GM23338 (cell line): Measurements from ENCODE around the gene PROZ. TPM values are rescaled to one million over a fixed set of nuclear protein-coding genes. Genes with fewer than 3 reads are reported as not detected.

Experiments used
- ATAC-seq: fragments of 200-7000 bp; cut with Tn5 transposase; 3 replicates; pipeline ENCODE4 v1.9.1; 2020
- DNase-seq: peaks from one replicate; pipeline ENCODE4 v3.0.0-alpha.2; 2015; ENCODE audit warnings: low spot score
- H2AFZ ChIP-seq: fragments of 200-600 bp; sonication (generic); 2 replicates; pipeline ENCODE4 v1.8.0; 2016; ENCODE audit warnings: antibody characterized with exemption, mild to moderate bottlenecking, moderate library complexity
- H3F3A ChIP-seq: fragments of 200-600 bp; sonication (generic); replicated peaks from 2 replicates; pipeline ENCODE4 v1.8.0; 2017; ENCODE audit warnings: antibody characterized with exemption, mixed run types, low read depth
- H3K27ac ChIP-seq: fragments of 200-600 bp; sonication (generic); 2 replicates; pipeline ENCODE4 v1.6.1; 2016; ENCODE audit warnings: low read depth
- H3K27me3 ChIP-seq: fragments of 200-600 bp; sonication (generic); 2 replicates; pipeline ENCODE4 v1.8.0; 2016; ENCODE audit warnings: mild to moderate bottlenecking, mixed run types, moderate library complexity; ENCODE audit not compliant: insufficient read depth
- H3K36me3 ChIP-seq: fragments of 200-600 bp; sonication (generic); 2 replicates; pipeline ENCODE4 v1.8.0; 2016; ENCODE audit warnings: mild to moderate bottlenecking; ENCODE audit not compliant: insufficient read depth
- H3K4me1 ChIP-seq: fragments of 200-600 bp; sonication (generic); 2 replicates; pipeline ENCODE4 v1.8.0; 2016; ENCODE audit warnings: mild to moderate bottlenecking, moderate library complexity; ENCODE audit not compliant: insufficient read depth
- H3K4me2 ChIP-seq: fragments of 200-600 bp; sonication (generic); 2 replicates; pipeline ENCODE4 v1.7.1; 2017; ENCODE audit warnings: mixed run types
- H3K4me3 ChIP-seq: fragments of 200-600 bp; sonication (generic); 2 replicates; pipeline ENCODE4 v1.6.1; 2016; ENCODE audit warnings: mixed run types
- H3K79me2 ChIP-seq: fragments of 200-600 bp; sonication (generic); replicated peaks from 2 replicates; pipeline ENCODE4 v1.8.0; 2017; ENCODE audit warnings: mild to moderate bottlenecking; ENCODE audit not compliant: insufficient read depth
- H3K9me2 ChIP-seq: fragments of 200-600 bp; sonication (generic); 2 replicates; pipeline ENCODE4 v1.8.0; 2017; ENCODE audit not compliant: insufficient read depth
- H4K20me1 ChIP-seq: fragments of 200-600 bp; sonication (generic); replicated peaks from 2 replicates; pipeline ENCODE4 v1.8.0; 2017; ENCODE audit warnings: mild to moderate bottlenecking; ENCODE audit not compliant: insufficient read depth
- H3K27ac Mint-ChIP-seq: 2 replicates; pipeline ENCODE4 v1.8.0; 2020; ENCODE audit warnings: inconsistent platforms, mild to moderate bottlenecking, moderate library complexity, mixed read lengths
- H3K27me3 Mint-ChIP-seq: 3 replicates; pipeline ENCODE4 v1.8.0; 2022; ENCODE audit warnings: low read depth, mild to moderate bottlenecking, moderate library complexity, mixed read lengths, inconsistent platforms; ENCODE audit not compliant: insufficient read depth, poor library complexity
- H3K36me3 Mint-ChIP-seq: 3 replicates; pipeline ENCODE4 v1.8.0; 2021; ENCODE audit warnings: low read depth, mild to moderate bottlenecking, inconsistent platforms, moderate library complexity, mixed read lengths
- H3K4me1 Mint-ChIP-seq: 3 replicates; pipeline ENCODE4 v1.8.0; 2020; ENCODE audit warnings: mild to moderate bottlenecking, inconsistent platforms, mixed read lengths
- H3K4me3 Mint-ChIP-seq: 3 replicates; pipeline ENCODE4 v1.8.0; 2021; ENCODE audit warnings: moderate library complexity, mild to moderate bottlenecking, inconsistent platforms, mixed read lengths
- H3K9me3 Mint-ChIP-seq: 3 replicates; pipeline ENCODE4 v1.8.0; 2020; ENCODE audit warnings: moderate library complexity, mild to moderate bottlenecking, inconsistent platforms, mixed read lengths
- CREB1 ChIP-seq: fragments of 250-450 bp; sonication (Bioruptor Pico); IDR thresholded peaks from 2 replicates; pipeline ENCODE4 v1.5.0; 2020; ENCODE audit warnings: low read depth, mild to moderate bottlenecking, moderate library complexity
- CTCF ChIP-seq, 2 experiments: fragments of 200-600 bp in 1 of 2; sonication (generic) in 1 of 2; conservative IDR thresholded peaks; 2 replicates each; pipeline versions ENCODE4 v1.5.1 to v1.6.1; 2016 to 2017; ENCODE audit warnings: antibody characterized with exemption in 2 of 2, low read depth in 2 of 2, mild to moderate bottlenecking in 2 of 2, moderate library complexity in 1 of 2
- ETS1 ChIP-seq: IDR thresholded peaks from 2 replicates; pipeline ENCODE4 v1.6.1; 2016; ENCODE audit warnings: antibody characterized with exemption
- EZH2phosphoT487 ChIP-seq: fragments of 200-600 bp; sonication (generic); IDR thresholded peaks from one replicate; pipeline ENCODE4 v1.8.1; 2018; ENCODE audit warnings: antibody characterized with exemption; ENCODE audit not compliant: unreplicated experiment
- STAT1 ChIP-seq: IDR thresholded peaks from one replicate; pipeline ENCODE4 v1.6.1; 2016; ENCODE audit warnings: antibody characterized with exemption; ENCODE audit not compliant: unreplicated experiment
- ZNF331 ChIP-seq: fragments of 250-450 bp; sonication (Bioruptor Pico); IDR thresholded peaks from 2 replicates; pipeline ENCODE4 v1.5.0; 2020; ENCODE audit warnings: low read depth, mild to moderate bottlenecking, moderate library complexity
- ZNF462 ChIP-seq: fragments of 250-450 bp; sonication (Bioruptor Pico); IDR thresholded peaks from 2 replicates; pipeline ENCODE4 v1.5.0; 2020; ENCODE audit warnings: mild to moderate bottlenecking, moderate library complexity
- polyA plus RNA-seq: library from polyadenylated mRNA; unstranded; fragments of >200 nt; fragmentation: Nextera tagmentation; extraction: Ambion mirVana; gene quantifications from 2 replicates; pipeline ENCODE4 v1.2.1, GENCODE V29; 2016
- total RNA-seq: library from RNA; depleted of rRNA; stranded (reverse); fragments of >200 nt; shearing (Covaris generic); gene quantifications from 2 replicates; pipeline ENCODE4 v1.2.3, GENCODE V29; 2014

PROZ gene
- total and polyA plus RNA-seq, 2 experiments from 2014 or later = 0.53 TPM; not detected in 1

GRCh38 chr13:113184568-113185440 lies 26.4 kb downstream of the PROZ start (continued):
- TF ChIP-seq CREB1 (CRISPR knock-in tag) = no peak
- TF ChIP-seq ZNF331 = no peak
- no peak for TF ChIP-seq CTCF (conservative IDR thresholded peaks at IDR 0.05; ENCODE audit: low read depth in 2 of 2)
- TF ChIP-seq EZH2phosphoT487 = no peak

- 0 out of 2 replicates have a peak, but pooled peaks cover 4% of the 10 kb centered on the region for H3F3A ChIP-seq
- Mint-ChIP-seq H3K4me1 (peaks cover 2% of the 10 kb centered on the region; the same call in 1 of the 3 replicates), H3K27ac (no peak overlapping the region), H3K9me3 (no peaks in the 10 kb centered on the region; the same call in 2 of the 3 replicates), H3K4me3 (no peak overlapping the region), H3K36me3 (peaks cover 76% of the 10 kb centered on the region), H3K27me3 (peaks cover 5% of the 10 kb centered on the region)
- no peaks in the 10 kb centered on the region for H3K27me3 ChIP-seq
- H3K36me3 ChIP-seq = peaks cover 52% of the 10 kb centered on the region
- DNase-seq (no peak), ATAC-seq (no peak)
- H3K79me2 ChIP-seq = peaks cover 5% of the 10 kb centered on the region; the same call in 1 of the 2 replicates
- H3K4me3 ChIP-seq = no peak overlapping the region
- H3K4me1 ChIP-seq = no peaks in the 10 kb centered on the region
- H4K20me1 ChIP-seq = no peaks in the 10 kb centered on the region; the same call in none of the 2 replicates
- H3K9me2 ChIP-seq = no peaks in the 10 kb centered on the region
- no peak overlapping the region for H3K4me2 ChIP-seq
- H3K27ac ChIP-seq = no peak overlapping the region
- no peak overlapping the region for H2AFZ ChIP-seq
- TF ChIP-seq EZH2phosphoT487 (no peak), ZNF462 (CRISPR knock-in tag) (no peak), CREB1 (CRISPR knock-in tag) (no peak), ETS1 (no peak), CTCF (conservative IDR thresholded peaks at IDR 0.05; ENCODE audit: low read depth in 2 of 2) (no peak), STAT1 (no peak)
These were observed 27.8 kb downstream of the PROZ start for GRCh38 chr13:113186061-113186900.
